Activated naive CD8-positive, alpha-beta T cell (primary cell): ENCODE measurements around the gene IGFLR1.

Experiments
- H3K27ac Mint-ChIP-seq: one replicate; pipeline ENCODE4 v1.8.0; 2021; ENCODE audit warnings: mixed read lengths
- H3K27me3 Mint-ChIP-seq: one replicate; pipeline ENCODE4 v1.8.0; 2021; ENCODE audit warnings: mixed read lengths
- H3K36me3 Mint-ChIP-seq: one replicate; pipeline ENCODE4 v1.8.0; 2021; ENCODE audit warnings: mixed read lengths
- H3K4me1 Mint-ChIP-seq: one replicate; pipeline ENCODE4 v1.8.0; 2021; ENCODE audit warnings: low read depth, mixed read lengths
- H3K4me3 Mint-ChIP-seq: one replicate; pipeline ENCODE4 v1.8.0; 2021; ENCODE audit warnings: mild to moderate bottlenecking, mixed read lengths
- H3K9me3 Mint-ChIP-seq: one replicate; pipeline ENCODE4 v1.8.0; 2021; ENCODE audit warnings: low read depth, mixed read lengths

IGFLR1 gene

DNA sequence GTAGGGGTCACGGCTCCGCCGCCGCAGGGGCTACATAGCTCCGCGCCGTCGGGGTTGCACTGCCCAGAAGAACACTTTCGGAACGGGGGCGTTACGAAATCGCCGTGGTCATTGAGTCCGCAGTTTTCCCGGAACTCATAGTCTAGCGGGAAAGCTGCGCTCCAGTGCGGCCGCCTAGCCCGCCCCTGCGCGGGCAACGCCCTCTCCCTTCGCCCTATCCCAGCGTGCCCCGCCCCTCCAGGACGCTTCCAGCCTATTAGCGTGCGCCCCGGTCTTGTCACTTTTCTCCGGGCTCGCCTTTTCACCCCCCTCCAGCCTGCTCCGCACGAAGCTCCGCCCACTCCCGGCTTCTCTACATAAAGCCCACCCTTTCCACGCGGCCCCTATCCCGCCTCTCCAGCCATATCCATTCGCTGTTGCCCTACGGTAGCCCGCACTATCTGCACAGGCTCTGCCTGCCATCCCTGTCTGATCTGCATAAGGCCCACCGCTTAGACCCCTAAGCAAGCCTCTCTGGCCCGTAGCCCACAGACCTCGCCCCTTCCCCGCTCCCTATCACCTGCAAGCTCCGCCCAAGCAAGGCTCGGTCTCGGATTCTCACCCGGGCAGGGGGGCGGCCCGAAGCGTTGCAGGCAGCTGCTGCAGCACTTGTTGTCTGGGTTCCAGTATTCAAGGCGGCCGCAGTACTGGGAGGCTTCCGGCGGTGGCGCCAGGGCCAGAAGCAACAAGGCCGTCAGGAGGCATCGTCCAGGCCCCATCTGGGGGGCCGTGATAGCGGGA, 1.6 kb downstream of the IGFLR1 start:
- Mint-ChIP-seq H3K4me1 (peaks cover 48% of the 10 kb centered on the region), H3K27ac (peak overlapping the region; percentile 93)

DNA sequence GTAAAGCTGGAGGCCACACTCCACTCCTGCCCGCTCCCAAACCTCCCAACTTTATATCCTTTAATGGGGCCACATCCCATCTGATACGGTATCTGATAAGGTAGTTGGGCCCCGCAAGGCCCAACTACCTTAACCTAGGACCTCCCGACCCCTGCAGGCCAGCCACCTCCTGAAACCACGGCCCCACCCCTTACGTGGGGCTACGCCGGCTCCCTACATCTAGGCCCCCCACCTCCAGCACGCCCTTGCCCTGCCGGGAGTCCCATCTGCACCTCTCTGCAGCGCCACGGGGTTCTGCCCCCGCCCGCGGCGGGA, 2.2 kb downstream of the IGFLR1 start:
- H3K27ac Mint-ChIP-seq, result peak overlapping the region; percentile 93
- H3K36me3 Mint-ChIP-seq, result peaks cover 5% of the 10 kb centered on the region
- H3K27me3 Mint-ChIP-seq, result no peaks in the 10 kb centered on the region

More for the DNA sequence above, 1.6 kb downstream of the IGFLR1 start:
- Mint-ChIP-seq H3K9me3 (no peaks in the 10 kb centered on the region), H3K36me3 (peaks cover 5% of the 10 kb centered on the region), H3K4me3 (peak overlapping the region; percentile 94), H3K27me3 (no peaks in the 10 kb centered on the region)

DNA sequence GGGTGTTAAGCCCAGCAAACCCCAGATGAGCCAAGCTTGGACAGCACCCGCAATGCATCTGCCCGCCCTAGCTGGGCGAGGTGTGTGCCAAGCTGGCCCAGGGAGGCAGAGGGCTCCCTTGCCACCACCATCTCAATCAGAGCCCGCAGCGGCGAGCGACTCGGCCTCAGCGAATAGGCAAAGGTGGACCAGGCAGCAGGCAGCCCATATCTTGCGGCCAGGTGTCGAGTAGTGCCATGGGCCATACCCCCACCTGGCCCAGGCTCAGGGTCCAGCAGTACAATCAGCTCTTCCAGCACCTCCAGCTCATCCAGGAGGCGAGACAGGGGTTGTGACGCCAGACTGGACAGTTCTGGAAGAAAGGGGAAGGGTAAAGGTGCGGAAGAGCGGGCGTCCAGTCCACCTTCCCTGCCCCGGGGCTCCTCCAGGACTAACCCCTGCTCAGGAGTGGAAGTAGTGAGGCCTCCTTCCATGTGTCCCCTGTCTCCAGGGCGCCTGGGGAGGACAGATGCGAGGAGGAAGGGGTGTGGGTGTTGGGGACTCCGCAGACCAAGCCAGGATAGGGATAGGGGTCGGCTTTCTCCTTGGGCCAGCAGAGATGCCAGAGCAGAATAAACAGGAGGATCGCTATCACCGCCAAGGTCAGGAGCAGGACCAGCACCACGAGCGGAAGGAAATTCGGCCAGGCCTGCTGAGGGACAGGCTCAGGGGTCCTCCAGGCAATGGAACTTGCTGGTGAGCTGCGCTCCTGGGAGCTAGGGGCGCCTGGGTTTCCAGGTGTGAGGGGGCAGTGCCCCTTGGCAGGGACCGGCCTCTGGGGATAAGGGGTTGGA, 2.8 kb downstream of the IGFLR1 start:
- Mint-ChIP-seq H3K4me3 (peak overlapping the region; percentile 94), H3K27me3 (no peaks in the 10 kb centered on the region), H3K36me3 (peaks cover 5% of the 10 kb centered on the region), H3K4me1 (peaks cover 42% of the 10 kb centered on the region), H3K9me3 (no peaks in the 10 kb centered on the region), H3K27ac (no peak overlapping the region)

More for the DNA sequence above, 2.2 kb downstream of the IGFLR1 start:
- Mint-ChIP-seq H3K9me3 (no peaks in the 10 kb centered on the region), H3K4me1 (peaks cover 44% of the 10 kb centered on the region), H3K4me3 (peak overlapping the region; percentile 94)

DNA sequence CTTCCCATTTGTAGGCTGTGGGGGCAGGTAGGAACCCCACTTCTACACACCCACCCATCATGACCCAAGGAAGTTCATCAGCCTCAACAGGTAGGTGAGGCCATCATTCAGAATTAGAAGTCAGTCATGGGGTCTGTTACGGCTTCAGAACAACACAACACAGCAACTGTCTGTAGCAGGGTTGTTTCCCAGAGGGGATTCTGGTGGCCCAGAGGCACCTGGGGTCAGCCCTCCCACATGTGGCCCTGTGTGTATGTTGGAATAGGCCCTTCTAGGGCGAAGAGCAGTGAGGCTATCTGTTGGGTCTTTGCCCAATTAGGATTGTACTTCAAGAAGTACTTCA, 3.4 kb downstream of the IGFLR1 start:
- Mint-ChIP-seq H3K27ac (peak overlapping the region; percentile 78), H3K4me3 (peak overlapping the region; percentile 30), H3K36me3 (peaks cover 5% of the 10 kb centered on the region), H3K4me1 (peaks cover 39% of the 10 kb centered on the region), H3K27me3 (no peaks in the 10 kb centered on the region), H3K9me3 (no peaks in the 10 kb centered on the region)

DNA sequence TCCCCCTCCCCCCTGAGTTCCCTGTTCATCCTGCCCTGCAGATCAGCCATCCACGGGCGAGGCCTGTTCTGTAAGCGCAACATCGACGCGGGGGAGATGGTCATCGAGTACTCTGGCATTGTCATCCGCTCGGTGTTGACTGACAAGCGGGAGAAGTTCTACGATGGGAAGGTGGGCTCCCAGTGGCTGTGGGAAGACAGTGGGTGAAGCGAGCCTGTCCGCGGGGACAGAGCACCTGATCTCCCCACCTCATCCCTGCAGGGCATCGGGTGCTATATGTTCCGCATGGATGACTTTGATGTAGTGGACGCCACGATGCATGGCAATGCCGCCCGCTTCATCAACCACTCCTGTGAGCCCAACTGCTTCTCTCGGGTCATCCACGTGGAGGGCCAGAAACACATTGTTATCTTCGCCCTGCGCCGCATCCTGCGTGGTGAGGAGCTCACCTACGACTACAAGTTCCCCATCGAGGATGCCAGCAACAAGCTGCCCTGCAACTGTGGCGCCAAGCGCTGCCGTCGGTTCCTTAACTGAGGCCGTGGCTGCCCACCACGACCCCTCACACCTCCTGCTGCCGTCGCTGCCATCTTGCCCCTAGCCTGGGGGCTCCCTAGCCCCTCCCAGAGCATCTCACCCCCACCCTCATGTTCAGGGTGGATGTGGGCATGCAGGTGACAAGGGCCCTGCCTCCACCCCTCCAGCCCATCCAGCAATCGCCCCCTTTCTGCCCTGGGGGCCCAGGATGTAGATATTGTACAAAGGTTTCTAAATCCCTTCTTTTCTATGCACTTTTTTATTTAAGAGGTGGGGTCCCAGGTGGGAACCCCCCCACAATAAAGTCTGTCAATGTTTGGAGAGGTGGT, 4.0 kb downstream of the IGFLR1 start:
- Mint-ChIP-seq H3K27ac (peak overlapping the region; percentile 78), H3K4me1 (peaks cover 36% of the 10 kb centered on the region), H3K4me3 (peak overlapping the region; percentile 30), H3K27me3 (no peaks in the 10 kb centered on the region), H3K36me3 (peaks cover 5% of the 10 kb centered on the region), H3K9me3 (no peaks in the 10 kb centered on the region)

DNA sequence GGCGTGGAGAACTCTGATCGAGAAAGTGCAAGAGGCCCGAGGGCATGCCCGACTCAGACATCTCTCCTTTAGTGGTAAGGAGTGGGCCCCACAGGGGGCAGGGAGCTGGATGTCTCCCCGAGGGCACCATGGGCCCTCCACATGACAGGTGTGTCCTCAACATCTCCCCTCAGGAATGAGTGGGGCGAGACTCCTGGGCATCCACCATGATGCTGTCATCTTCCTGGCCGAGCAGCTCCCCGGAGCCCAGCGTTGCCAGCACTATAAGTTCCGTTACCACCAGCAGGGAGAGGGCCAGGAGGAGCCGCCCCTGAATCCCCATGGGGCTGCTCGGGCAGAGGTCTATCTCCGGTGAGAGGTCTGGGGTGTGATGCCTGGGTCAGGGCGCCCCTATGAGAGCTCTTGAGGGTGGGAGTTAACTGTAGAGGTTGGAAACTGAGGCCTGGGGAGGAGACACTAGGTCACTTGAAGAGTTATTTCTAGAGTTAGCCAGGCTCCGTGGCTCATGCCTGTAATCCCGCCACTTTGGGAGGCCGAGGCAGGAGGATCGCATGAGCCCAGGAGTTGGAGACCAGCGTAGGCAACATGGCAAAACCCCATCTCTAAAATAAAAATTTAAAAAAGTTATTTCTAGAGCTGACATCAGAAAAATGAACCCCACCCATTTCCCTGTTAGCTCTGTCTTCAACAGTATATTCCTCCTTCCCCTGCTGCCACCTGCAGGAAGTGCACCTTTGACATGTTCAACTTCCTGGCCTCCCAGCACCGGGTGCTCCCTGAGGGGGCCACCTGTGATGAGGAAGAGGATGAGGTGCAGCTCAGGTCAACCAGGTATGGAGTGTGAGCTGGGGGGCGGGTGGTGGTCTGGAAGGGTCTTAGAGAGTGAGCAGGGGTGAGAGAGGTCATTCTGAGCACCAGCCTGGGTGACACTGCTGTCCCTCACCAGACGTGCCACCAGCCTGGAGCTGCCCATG, 5.1 kb downstream of the IGFLR1 start:
- Mint-ChIP-seq H3K4me3 (no peak overlapping the region), H3K27me3 (no peaks in the 10 kb centered on the region), H3K36me3 (peaks cover under 1% of the 10 kb centered on the region), H3K27ac (peak overlapping the region; percentile 54), H3K9me3 (no peaks in the 10 kb centered on the region), H3K4me1 (peaks cover 27% of the 10 kb centered on the region)

DNA sequence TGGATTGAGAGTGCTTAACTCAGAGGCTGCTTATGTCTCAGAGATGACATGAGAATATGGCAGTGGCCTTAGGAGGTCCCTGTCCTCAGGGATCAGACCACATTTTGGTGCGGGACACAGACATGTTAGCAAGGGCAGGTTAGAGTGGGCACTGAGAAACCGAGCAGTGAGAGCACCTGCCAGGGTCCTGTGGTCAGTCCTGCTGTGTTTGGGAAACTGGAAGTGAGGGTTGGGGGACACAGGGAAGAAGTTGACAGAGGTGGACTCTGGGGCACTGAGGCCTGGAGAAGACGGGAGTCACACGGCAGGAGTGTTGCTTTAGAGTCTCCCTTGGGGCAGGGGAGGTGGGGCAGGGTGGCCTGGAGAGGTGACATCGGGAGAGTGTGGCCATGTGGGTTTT, 7.4 kb downstream of the IGFLR1 start:
- H3K27ac Mint-ChIP-seq, result peak overlapping the region; percentile 35
- H3K4me3 Mint-ChIP-seq, result no peak overlapping the region
- no peaks in the 10 kb centered on the region for H3K27me3 Mint-ChIP-seq
- peaks cover 17% of the 10 kb centered on the region for H3K4me1 Mint-ChIP-seq
- H3K9me3 Mint-ChIP-seq, result no peaks in the 10 kb centered on the region
- H3K36me3 Mint-ChIP-seq, result peaks cover 4% of the 10 kb centered on the region

DNA sequence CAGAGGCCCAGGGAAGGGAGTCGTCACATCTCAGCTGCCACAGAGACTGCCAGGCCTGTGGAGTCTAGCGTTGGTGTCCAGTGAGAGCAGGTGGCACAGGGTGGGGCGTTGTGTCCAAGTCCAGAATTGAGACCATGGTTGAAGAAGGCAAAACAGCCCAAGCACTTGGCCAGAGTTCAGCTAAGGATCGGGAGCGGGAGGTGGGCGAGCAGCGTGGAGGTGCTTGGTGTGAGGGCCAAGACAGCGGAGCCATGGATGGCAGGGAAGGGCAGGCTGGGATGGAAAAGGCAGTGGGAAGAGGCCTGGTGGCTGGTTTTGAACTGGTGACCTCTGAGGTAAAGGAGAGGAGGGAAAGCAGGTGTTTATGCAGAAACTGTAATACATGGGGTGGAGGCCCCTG, 8.0 kb downstream of the IGFLR1 start:
- Mint-ChIP-seq H3K36me3 (peaks cover 4% of the 10 kb centered on the region), H3K27ac (peak overlapping the region; percentile 41), H3K4me1 (peaks cover 15% of the 10 kb centered on the region), H3K27me3 (no peaks in the 10 kb centered on the region), H3K4me3 (no peak overlapping the region), H3K9me3 (no peaks in the 10 kb centered on the region)

DNA sequence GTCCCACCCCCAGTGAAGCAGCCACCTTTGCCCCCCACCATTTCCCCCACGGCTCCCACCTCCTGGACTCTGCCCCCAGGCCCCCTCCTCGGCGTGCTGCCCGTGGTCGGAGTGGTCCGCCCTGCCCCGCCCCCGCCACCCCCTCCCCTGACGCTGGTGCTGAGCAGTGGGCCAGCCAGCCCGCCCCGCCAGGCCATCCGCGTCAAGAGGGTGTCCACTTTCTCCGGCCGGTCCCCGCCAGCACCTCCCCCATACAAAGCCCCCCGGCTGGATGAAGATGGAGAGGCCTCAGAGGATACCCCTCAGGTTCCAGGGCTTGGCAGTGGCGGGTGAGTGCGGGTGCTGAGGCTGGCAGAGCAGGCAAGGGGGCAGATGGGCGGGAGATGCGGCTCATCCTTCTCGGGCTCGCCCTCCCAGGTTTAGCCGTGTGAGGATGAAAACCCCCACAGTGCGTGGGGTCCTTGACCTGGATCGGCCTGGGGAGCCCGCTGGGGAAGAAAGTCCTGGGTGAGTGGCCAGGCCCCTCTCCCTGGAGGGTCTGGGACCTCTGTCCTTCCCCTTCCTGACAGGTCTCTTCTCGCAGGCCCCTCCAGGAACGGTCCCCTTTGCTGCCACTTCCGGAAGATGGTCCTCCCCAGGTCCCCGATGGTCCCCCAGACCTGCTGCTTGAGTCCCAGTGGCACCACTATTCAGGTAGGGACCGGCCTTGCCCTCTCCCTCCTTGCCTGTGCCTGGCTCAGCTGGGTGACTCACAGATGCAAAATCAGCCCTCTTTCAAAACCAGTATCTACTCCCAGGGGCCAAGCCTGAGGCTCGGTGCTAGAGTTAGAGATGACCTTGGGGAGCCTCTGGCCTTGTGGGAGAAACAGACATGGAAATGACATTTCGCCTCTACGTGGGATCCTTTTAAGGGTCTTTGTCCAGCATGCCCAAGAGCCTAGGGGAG, 8.8 kb downstream of the IGFLR1 start:
- Mint-ChIP-seq H3K4me3 (no peak overlapping the region), H3K4me1 (peaks cover 12% of the 10 kb centered on the region), H3K27me3 (no peaks in the 10 kb centered on the region), H3K27ac (peak overlapping the region; percentile 41), H3K9me3 (no peaks in the 10 kb centered on the region), H3K36me3 (peaks cover 4% of the 10 kb centered on the region)

DNA sequence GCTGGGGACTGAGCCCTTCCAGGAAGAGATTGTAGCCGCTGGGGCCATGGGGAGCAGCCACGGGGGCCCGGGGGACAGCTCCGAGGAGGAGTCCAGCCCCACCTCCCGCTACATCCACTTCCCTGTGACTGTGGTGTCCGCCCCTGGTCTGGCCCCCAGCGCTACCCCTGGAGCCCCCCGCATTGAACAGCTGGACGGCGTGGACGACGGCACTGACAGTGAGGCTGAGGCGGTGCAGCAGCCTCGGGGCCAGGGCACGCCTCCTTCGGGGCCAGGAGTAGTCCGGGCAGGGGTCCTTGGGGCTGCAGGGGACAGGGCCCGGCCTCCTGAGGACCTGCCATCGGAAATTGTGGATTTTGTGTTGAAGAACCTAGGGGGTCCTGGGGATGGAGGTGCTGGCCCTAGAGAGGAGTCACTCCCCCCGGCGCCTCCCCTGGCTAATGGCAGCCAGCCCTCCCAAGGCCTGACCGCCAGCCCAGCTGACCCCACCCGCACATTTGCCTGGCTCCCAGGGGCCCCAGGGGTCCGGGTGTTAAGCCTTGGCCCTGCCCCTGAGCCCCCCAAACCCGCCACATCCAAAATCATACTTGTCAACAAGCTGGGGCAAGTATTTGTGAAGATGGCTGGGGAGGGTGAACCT, 9.6 kb downstream of the IGFLR1 start:
- Mint-ChIP-seq H3K27me3 (no peaks in the 10 kb centered on the region), H3K27ac (no peak overlapping the region), H3K4me3 (no peak overlapping the region), H3K36me3 (peaks cover 4% of the 10 kb centered on the region), H3K9me3 (no peaks in the 10 kb centered on the region), H3K4me1 (peaks cover 12% of the 10 kb centered on the region)

DNA sequence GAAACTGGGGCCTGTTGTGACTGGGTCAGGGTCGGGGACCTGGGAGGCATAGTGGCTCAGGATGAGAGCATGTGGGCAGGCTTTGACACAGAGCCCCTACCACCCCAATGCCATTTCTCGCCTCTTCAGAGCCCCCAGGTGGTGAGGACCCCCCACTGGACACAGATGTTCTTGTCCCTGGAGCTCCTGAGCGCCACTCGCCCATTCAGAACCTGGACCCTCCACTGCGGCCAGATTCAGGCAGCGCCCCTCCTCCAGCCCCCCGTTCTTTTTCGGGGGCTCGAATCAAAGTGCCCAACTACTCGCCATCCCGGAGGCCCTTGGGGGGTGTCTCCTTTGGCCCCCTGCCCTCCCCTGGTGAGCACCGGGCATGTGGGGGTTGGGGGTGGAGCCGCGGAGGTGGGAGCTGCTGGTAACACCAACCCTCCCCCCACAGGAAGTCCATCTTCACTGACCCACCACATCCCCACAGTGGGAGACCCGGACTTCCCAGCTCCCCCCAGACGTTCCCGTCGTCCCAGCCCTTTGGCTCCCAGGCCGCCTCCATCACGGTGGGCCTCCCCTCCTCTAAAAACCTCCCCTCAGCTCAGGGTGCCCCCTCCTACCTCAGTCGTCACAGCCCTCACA, 10.4 kb downstream of the IGFLR1 start:
- H3K27ac Mint-ChIP-seq, result no peak overlapping the region
- no peaks in the 10 kb centered on the region for H3K27me3 Mint-ChIP-seq
- H3K4me3 Mint-ChIP-seq, result no peak overlapping the region
- H3K36me3 Mint-ChIP-seq, result peaks cover 4% of the 10 kb centered on the region
- H3K4me1 Mint-ChIP-seq, result peaks cover 7% of the 10 kb centered on the region
- no peaks in the 10 kb centered on the region for H3K9me3 Mint-ChIP-seq

DNA sequence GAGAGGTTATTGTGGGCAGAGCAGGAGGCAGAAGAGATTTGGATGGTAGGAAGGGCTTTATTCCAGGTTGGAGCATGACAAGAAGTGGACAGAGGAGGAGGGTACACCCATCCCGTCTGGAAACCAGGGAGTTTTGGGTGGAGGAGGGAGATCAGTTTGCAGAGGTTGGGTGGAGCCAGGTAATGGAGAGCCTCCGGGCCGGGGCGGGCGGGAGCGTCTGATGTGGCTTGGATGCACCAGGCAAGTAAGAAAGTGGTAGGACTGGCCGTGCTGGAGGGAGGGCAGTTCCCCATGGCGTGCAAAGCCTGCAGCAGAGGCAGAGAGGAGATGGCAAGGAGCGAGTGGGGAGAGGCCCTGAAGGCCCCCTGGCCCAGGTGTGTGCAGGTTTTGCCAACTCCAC, 10.9 kb downstream of the IGFLR1 start:
- no peaks in the 10 kb centered on the region for H3K27me3 Mint-ChIP-seq
- H3K4me3 Mint-ChIP-seq, result no peak overlapping the region

More for the DNA sequence above, 10.9 kb downstream of the IGFLR1 start:
- H3K9me3 Mint-ChIP-seq, result no peaks in the 10 kb centered on the region
- peaks cover 4% of the 10 kb centered on the region for H3K4me1 Mint-ChIP-seq
- H3K27ac Mint-ChIP-seq, result no peak overlapping the region
- peaks cover 4% of the 10 kb centered on the region for H3K36me3 Mint-ChIP-seq
